MM.1S (cell line): ENCODE data around the gene TTC28.

Experiments used
- CTCF ChIP-seq: fragments of 300-600 bp; sonication (generic); IDR thresholded peaks from 2 replicates; pipeline ENCODE4 v1.5.1; 2016; ENCODE audit warnings: antibody characterized with exemption, low read length, mixed read lengths
- EZH2 ChIP-seq: fragments of 300-600 bp; sonication (generic); optimal IDR thresholded peaks from 2 replicates; pipeline ENCODE3; 2017; ENCODE audit warnings: low read depth, mild to moderate bottlenecking, antibody characterized with exemption, low read length, mixed read lengths

GRCh38 chr22:28462901-28463300 is 216.7 kb downstream of the TTC28 start:
- no peak for TF ChIP-seq CTCF
- TF ChIP-seq EZH2 = no peak
